ENCODE data around the gene IFITM2. TPM values are rescaled to one million over a fixed set of nuclear protein-coding genes. Genes with fewer than 3 reads are reported as not detected.
"Not testable (repeated sequence)": the region's sequence is repeated elsewhere in the genome, so short reads cannot be mapped to it uniquely, and the experiment has no call there.

Gene IFITM2
- total and polyA plus RNA-seq, 4 donors: 8.5 to 1,441 (median 404) TPM

DNA sequence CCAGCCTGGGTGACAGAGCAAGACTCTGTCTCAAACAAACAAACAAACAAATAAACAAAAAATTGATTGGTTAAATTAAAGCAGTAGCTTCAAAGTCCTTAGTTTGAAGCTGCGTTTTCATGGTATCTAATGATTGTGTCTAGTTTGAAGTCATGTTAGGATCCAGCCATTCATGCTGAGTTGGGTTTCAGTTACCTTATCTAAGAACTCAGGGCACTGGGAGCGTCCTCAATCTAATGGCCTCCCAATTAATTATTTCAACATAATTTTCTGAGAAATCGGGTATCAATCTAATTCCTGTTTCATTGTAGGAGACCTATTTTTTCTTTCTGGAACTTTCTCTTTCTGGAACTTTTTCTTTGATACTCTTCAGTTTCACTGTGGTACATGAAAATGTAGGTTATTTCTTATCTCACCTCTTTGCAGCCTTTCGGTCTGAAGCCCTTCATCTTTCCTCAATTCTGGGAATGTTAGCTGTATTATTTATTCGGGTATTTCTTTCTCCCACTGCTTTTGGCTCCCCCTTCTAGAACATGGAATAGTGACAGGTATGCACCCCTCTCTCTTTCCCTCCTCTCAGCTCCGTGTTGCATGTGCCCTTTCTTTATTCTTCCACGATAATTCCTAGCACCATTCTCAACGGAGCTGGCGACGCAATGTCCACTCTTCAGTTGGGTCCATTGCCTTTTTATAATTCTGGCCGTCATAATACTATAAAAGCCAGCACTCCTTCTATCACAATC lies 37.4 kb downstream of the IFITM2 start (continued):
- no peak for TF ChIP-seq CTCF (IDR thresholded peaks at IDR 0.05; ENCODE audit: low read depth, low read length, missing input control)

DNA sequence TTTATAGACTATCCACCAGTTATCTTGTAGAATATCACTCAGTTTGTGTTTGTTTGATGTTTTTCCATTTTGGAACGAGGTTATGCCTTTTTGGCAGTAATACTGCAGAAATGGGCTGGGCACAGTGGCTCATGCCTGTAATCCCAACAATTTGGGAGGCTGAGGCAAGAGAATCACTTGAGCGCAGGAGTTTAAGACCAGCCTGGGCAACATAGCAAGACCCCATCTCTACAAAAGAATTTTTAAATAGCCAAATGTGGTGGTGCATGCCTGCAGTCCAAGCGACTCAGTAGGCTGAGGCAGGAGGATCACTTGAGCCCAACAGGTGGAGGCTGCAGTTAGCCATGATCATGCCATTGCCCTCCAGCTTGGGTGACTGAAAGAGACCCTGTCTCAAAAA lies 38.9 kb downstream of the IFITM2 start:
- Histone ChIP-seq H3K27me3 (ENCODE audit: control insufficient read depth in 4 of 4, insufficient read depth in 4 of 4, low read length in 3 of 4) (no peaks in the 10 kb centered on the region), H3K9me3 (ENCODE audit: control insufficient read depth in 4 of 4, low read length in 3 of 4) (no peaks in the 10 kb centered on the region), H3K9ac (ENCODE audit: low read depth in 1 of 2, low read length in 2 of 2) (no peak overlapping the region), H3K4me3 (ENCODE audit: low read depth in 1 of 3, low read length in 3 of 3) (no peak overlapping the region), H3K27ac (ENCODE audit: low read depth in 1 of 2, low read length in 2 of 2) (no peak overlapping the region), H3K36me3 (ENCODE audit: control insufficient read depth in 4 of 4, insufficient read depth in 3 of 4, low read depth in 1 of 4, low read length in 3 of 4) (no peaks in the 10 kb centered on the region), H3K4me1 (ENCODE audit: control insufficient read depth in 4 of 4, insufficient read depth in 4 of 4, low read length in 3 of 4) (peaks cover 0 to 3% (median 0%) of the 10 kb centered on the region in 4 donors)
- TF ChIP-seq RXRA (IDR thresholded peaks at IDR 0.05): no peak
- TF ChIP-seq, protein P1, sequence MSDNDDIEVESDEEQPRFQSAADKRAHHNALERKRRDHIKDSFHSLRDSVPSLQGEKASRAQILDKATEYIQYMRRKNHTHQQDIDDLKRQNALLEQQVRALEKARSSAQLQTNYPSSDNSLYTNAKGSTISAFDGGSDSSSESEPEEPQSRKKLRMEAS (IDR thresholded peaks at IDR 0.05): no peak
- TF ChIP-seq RAD21 (IDR thresholded peaks at IDR 0.05): no peak
- no peak for TF ChIP-seq SP1 (IDR thresholded peaks at IDR 0.05)
- TF ChIP-seq JUND (IDR thresholded peaks at IDR 0.05): no peak
- no peak for TF ChIP-seq YY1 (IDR thresholded peaks at IDR 0.05)
- TF ChIP-seq NR2F2 (IDR thresholded peaks at IDR 0.05): no peak
- TF ChIP-seq FOXA1 (IDR thresholded peaks at IDR 0.05): no peak
- TF ChIP-seq, protein P2, sequence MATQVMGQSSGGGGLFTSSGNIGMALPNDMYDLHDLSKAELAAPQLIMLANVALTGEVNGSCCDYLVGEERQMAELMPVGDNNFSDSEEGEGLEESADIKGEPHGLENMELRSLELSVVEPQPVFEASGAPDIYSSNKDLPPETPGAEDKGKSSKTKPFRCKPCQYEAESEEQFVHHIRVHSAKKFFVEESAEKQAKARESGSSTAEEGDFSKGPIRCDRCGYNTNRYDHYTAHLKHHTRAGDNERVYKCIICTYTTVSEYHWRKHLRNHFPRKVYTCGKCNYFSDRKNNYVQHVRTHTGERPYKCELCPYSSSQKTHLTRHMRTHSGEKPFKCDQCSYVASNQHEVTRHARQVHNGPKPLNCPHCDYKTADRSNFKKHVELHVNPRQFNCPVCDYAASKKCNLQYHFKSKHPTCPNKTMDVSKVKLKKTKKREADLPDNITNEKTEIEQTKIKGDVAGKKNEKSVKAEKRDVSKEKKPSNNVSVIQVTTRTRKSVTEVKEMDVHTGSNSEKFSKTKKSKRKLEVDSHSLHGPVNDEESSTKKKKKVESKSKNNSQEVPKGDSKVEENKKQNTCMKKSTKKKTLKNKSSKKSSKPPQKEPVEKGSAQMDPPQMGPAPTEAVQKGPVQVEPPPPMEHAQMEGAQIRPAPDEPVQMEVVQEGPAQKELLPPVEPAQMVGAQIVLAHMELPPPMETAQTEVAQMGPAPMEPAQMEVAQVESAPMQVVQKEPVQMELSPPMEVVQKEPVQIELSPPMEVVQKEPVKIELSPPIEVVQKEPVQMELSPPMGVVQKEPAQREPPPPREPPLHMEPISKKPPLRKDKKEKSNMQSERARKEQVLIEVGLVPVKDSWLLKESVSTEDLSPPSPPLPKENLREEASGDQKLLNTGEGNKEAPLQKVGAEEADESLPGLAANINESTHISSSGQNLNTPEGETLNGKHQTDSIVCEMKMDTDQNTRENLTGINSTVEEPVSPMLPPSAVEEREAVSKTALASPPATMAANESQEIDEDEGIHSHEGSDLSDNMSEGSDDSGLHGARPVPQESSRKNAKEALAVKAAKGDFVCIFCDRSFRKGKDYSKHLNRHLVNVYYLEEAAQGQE (IDR thresholded peaks at IDR 0.05): no peak
- no peak for DNase-seq (ENCODE audit: low spot score)
- 76% methylated on average over 3 of the region's 3 CpGs for WGBS

GRCh38 chr11:349270-349954 lies 41.8 kb downstream of the IFITM2 start:
- not testable (repeated sequence) for H3K9ac ChIP-seq (ENCODE audit: low read depth in 1 of 2, low read length in 2 of 2); H3K27me3 ChIP-seq (ENCODE audit: control insufficient read depth in 4 of 4, insufficient read depth in 4 of 4, low read length in 3 of 4); H3K4me3 ChIP-seq (ENCODE audit: low read depth in 1 of 3, low read length in 3 of 3); H3K36me3 ChIP-seq (ENCODE audit: control insufficient read depth in 4 of 4, insufficient read depth in 3 of 4, low read depth in 1 of 4, low read length in 3 of 4); H3K27ac ChIP-seq (ENCODE audit: low read depth in 1 of 2, low read length in 2 of 2); H3K9me3 ChIP-seq (ENCODE audit: control insufficient read depth in 4 of 4, low read length in 3 of 4); DNase-seq (ENCODE audit: low spot score)
- 70% methylated on average over 8 of the region's 8 CpGs for WGBS
- peaks cover 3 to 16% (median 9%) of the 10 kb centered on the region in 4 donors for H3K4me1 ChIP-seq (ENCODE audit: control insufficient read depth in 4 of 4, insufficient read depth in 4 of 4, low read length in 3 of 4)

DNA sequence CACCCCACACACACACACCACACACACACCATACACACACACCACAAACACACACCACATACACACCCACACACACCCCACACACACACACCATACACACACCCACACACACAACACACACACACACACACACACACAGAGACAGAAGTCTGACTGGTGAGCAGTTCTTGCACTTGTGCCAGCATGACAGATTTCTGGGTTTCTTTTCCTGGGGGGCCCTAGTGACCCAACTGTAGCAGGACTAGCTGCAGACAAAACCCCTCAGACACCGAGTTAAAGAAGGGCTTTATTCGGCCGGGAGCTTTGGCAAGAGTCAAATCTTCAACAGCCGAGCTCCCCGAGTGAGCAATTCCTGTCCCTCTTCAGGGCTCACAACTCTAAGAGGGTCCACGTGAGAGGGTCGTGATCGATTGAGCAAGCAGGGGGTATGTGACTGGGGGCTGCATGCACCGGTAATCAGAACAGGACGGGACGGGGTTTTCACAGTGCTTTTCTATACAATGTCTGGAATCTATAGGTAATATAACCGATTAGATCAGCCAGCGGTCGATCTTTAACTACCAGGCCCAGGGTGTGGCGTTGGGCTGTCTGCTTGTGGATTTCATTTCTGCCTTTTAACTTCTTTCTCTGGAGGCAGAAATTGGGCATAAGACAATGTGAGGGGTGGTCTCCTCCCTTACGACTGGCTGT lies 42.6 kb downstream of the IFITM2 start:
- DNase-seq (ENCODE audit: low spot score); H3K27me3 ChIP-seq (ENCODE audit: control insufficient read depth in 4 of 4, insufficient read depth in 4 of 4, low read length in 3 of 4); H3K27ac ChIP-seq (ENCODE audit: low read depth in 1 of 2, low read length in 2 of 2); H3K4me3 ChIP-seq (ENCODE audit: low read depth in 1 of 3, low read length in 3 of 3); H3K36me3 ChIP-seq (ENCODE audit: control insufficient read depth in 4 of 4, insufficient read depth in 3 of 4, low read depth in 1 of 4, low read length in 3 of 4); H3K9me3 ChIP-seq (ENCODE audit: control insufficient read depth in 4 of 4, low read length in 3 of 4); H3K9ac ChIP-seq (ENCODE audit: low read depth in 1 of 2, low read length in 2 of 2): not testable (repeated sequence)
- WGBS: 77% methylated on average over 16 of the region's 16 CpGs
- H3K4me1 ChIP-seq (ENCODE audit: control insufficient read depth in 4 of 4, insufficient read depth in 4 of 4, low read length in 3 of 4): peaks cover 3 to 16% (median 9%) of the 10 kb centered on the region in 4 donors

All from liver (tissue), 9 donors.